CD8-positive, alpha-beta memory T cell (primary cell): ENCODE results near the gene PAF1. TPM values are rescaled to one million over a fixed set of nuclear protein-coding genes. Genes with fewer than 3 reads are reported as not detected.
A peak's percentile ranks its signal among the peaks of the same experiment; 100 is the strongest.

Source experiments
- CTCF ChIA-PET: fragments of 350-600 bp; sonication (Branson Sonifier 250); formaldehyde crosslinking; loops from one replicate; lab custom pipeline; 2021; ENCODE audit warnings: antibody characterized with exemption; lab: Charles Lee
- POLR2A ChIA-PET: fragments of 350-600 bp; sonication (Branson Sonifier 250); formaldehyde crosslinking; loops from one replicate; lab custom pipeline; 2021; ENCODE audit warnings: antibody characterized with exemption; lab: Charles Lee
- DNase-seq, 5 donors: peaks; one replicate each; pipeline versions ENCODE4 v3.0.0 to v3.0.0-alpha.2; 2020 to 2022; ENCODE audit warnings: mixed read lengths in 1 of 5
- H3K27ac ChIP-seq: one replicate; pipeline ENCODE4 v1.7.0; 2013; ENCODE audit warnings: low read depth, mild to moderate bottlenecking, low read length, moderate library complexity
- H3K27me3 ChIP-seq: 2 replicates; pipeline ENCODE4 v1.7.0; 2013; ENCODE audit warnings: low read length, mild to moderate bottlenecking; ENCODE audit not compliant: insufficient read depth, poor library complexity, severe bottlenecking
- H3K36me3 ChIP-seq: 2 replicates; pipeline ENCODE4 v1.7.0; 2013; ENCODE audit warnings: mild to moderate bottlenecking, low read length, moderate library complexity; ENCODE audit not compliant: insufficient read depth
- H3K4me1 ChIP-seq: 2 replicates; pipeline ENCODE4 v1.7.0; 2013; ENCODE audit warnings: mild to moderate bottlenecking, low read length, moderate library complexity; ENCODE audit not compliant: insufficient read depth
- H3K4me3 ChIP-seq: 2 replicates; pipeline ENCODE4 v1.7.0; 2013; ENCODE audit warnings: mild to moderate bottlenecking, low read length
- H3K9me3 ChIP-seq: 2 replicates; pipeline ENCODE4 v1.7.0; 2013; ENCODE audit warnings: mild to moderate bottlenecking, low read length
- H3K27ac Mint-ChIP-seq, 8 donors: one replicate each; pipeline ENCODE4 v1.8.0; 2020 to 2021; ENCODE audit warnings: mixed read lengths in 8 of 8, mild to moderate bottlenecking in 6 of 8, inconsistent platforms in 3 of 8, moderate library complexity in 3 of 8
- H3K27me3 Mint-ChIP-seq, 2 donors: one replicate each; pipeline ENCODE4 v1.8.0; 2020 to 2021; ENCODE audit warnings: mixed read lengths in 2 of 2, mild to moderate bottlenecking in 1 of 2, moderate library complexity in 1 of 2
- H3K36me3 Mint-ChIP-seq, 3 donors: one replicate each; pipeline ENCODE4 v1.8.0; 2020 to 2021; ENCODE audit warnings: mixed read lengths in 3 of 3, inconsistent platforms in 1 of 3, mild to moderate bottlenecking in 1 of 3
- H3K4me1 Mint-ChIP-seq, 3 donors: one replicate each; pipeline ENCODE4 v1.8.0; 2020 to 2021; ENCODE audit warnings: mixed read lengths in 3 of 3, inconsistent platforms in 1 of 3, mild to moderate bottlenecking in 1 of 3
- H3K4me3 Mint-ChIP-seq, 7 donors: one replicate each; pipeline ENCODE4 v1.8.0; 2020 to 2021; ENCODE audit warnings: mixed read lengths in 7 of 7, mild to moderate bottlenecking in 6 of 7, moderate library complexity in 4 of 7, inconsistent platforms in 2 of 7
- H3K9me3 Mint-ChIP-seq, 5 donors: one replicate each; pipeline ENCODE4 v1.8.0; 2020 to 2022; ENCODE audit warnings: mixed read lengths in 5 of 5, mild to moderate bottlenecking in 3 of 5, moderate library complexity in 2 of 5, inconsistent platforms in 1 of 5
- polyA plus RNA-seq: library from polyadenylated mRNA; unstranded; fragments of 300-500 nt; fragmentation: Illumina TruSeq; gene quantifications from one replicate; pipeline ENCODE4 v1.2.3, GENCODE V29; 2021
- total RNA-seq, 2 experiments: library from RNA; stranded (reverse); gene quantifications; one replicate each; pipeline ENCODE4 v1.2.3, GENCODE V29; 2021

PAF1 gene
- 10 to 100 TPM; 44.6 to 46.9 TPM for total RNA-seq
- 50.2 TPM for polyA plus RNA-seq

DNA sequence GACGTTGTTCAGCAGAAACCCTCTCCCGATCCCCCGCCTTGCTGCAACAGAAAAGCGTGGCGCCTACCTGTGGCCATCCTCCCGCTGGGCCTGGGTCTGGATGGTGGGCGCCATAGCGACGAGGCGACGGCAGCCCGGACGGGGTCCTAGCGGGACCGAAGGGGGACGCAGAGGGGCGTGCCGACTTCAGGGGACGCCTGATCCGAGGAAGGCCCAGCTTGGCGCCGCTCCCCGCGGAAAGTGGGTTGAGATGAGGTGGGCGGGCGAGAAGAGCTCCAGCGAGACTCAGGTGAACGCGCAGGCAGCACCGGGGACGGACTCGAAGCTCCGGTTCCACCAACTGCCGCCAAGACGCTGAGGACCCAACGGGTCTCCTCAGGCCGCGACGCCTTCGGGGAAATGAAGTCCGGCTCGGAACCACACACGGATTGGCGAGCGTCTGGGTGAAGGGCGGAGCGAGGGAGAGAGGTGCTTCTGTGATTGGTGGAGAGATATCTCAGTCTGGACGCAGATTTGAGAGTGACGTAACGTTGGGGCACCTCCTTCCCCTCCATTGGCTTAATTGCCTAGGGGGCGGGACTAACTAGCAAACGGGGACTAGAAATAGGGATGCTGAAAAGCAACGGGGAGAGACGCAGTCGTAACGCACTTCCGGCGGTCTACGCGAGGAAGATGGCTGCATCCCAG is at the start of gene PAF1, which contains the start of gene MED29:
TSS of gene PAF1 (minus strand) at position 356 of the 687 bp plus-strand sequence. CDS start at position 114, 242 bp downstream.
TSS of gene MED29 (plus strand) at position 628 of the 687 bp plus-strand sequence. CDS start at position 673, 45 bp downstream.
- H3K36me3 ChIP-seq: peaks cover 41% of the 10 kb centered on the region
- Mint-ChIP-seq H3K4me1 (peaks cover 34 to 48% (median 42%) of the 10 kb centered on the region in 3 donors), H3K4me3 (peak within 1 kb of the TSS; percentile 88 to 96 (median 95)), H3K27ac (peak within 1 kb of the TSS; percentile 95 to 100 (median 99)), H3K36me3 (peaks cover 5 to 76% (median 25%) of the 10 kb centered on the region in 3 donors), H3K9me3 (no peaks in the 10 kb centered on the region), H3K27me3 (peaks cover 0 to 2% of the 10 kb centered on the region in 2 donors)
- DNase-seq: peak; percentile 92 to 99 (median 98)
- POLR2A ChIA-PET: interaction anchor here (0.5 to 2.8 kb wide), 12 partner anchors 11 to 834 kb away, joined by 3 to 34 read pairs (median 10); partner anchors contain the start of genes EID2B, GMFG, PLEKHG2 and RPS16
- H3K4me1 ChIP-seq: peaks cover 20% of the 10 kb centered on the region
- peak within 1 kb of the TSS; percentile 99 for H3K27ac ChIP-seq
- H3K27me3 ChIP-seq: no peaks in the 10 kb centered on the region
- H3K9me3 ChIP-seq: no peaks in the 10 kb centered on the region
- H3K4me3 ChIP-seq: peak within 1 kb of the TSS; percentile 96
- CTCF ChIA-PET: interaction anchor here (0.6 to 2.8 kb wide), 8 partner anchors 10 to 142 kb away, joined by 3 to 27 read pairs (median 6); partner anchors contain the start of genes EID2B, PLEKHG2, RPS16 and SAMD4B

DNA sequence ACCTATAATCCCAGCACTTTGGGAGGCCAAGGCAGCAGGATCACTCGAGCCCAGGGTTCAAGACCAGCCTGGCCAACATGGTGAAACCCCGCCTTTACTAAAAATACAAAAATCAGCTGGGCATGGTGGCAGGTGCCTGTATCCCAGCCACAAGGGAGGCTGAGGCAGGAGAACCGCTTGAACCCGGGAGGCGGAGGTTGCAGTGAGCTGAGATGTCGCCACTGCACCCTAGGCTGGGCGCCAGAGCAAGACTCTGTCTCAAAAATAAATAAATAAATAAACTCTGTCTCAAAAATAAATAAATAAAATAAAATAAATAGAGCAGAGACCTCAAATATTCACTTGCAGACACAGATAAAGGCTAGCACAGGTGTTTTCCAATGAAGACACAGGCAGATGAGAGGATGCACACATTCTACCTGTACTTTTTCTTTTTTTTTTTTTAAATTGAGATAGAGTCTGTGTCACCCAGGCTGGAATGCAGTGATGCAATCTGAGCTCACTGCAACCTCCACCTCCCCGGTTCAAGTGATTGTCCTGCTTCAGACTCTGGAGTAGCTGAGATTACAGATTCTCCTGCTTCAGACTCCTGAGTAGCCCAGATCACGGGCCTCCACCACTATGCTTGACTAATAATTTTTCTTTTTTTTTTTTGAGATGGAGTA is 47.5 kb upstream of the PAF1 start:
- no peaks in the 10 kb centered on the region for H3K9me3 ChIP-seq
- Mint-ChIP-seq H3K27me3 (peaks cover 0 to 8% of the 10 kb centered on the region in 2 donors), H3K4me1 (peaks cover 30 to 40% (median 32%) of the 10 kb centered on the region in 3 donors), H3K27ac (no peak overlapping the region), H3K9me3 (peaks cover 0 to 2% (median 0%) of the 10 kb centered on the region in 5 donors), H3K36me3 (peaks cover 6 to 24% (median 9%) of the 10 kb centered on the region in 3 donors), H3K4me3 (peak overlapping the region in 1 of 7 donors; percentile 24)
- CTCF ChIA-PET: no interaction called here
- peaks cover 28% of the 10 kb centered on the region for H3K4me1 ChIP-seq
- peaks cover 15% of the 10 kb centered on the region for H3K36me3 ChIP-seq
- DNase-seq: no peak
- no peaks in the 10 kb centered on the region for H3K27me3 ChIP-seq
- no peak overlapping the region for H3K4me3 ChIP-seq
- POLR2A ChIA-PET: no interaction called here
- no peak overlapping the region for H3K27ac ChIP-seq

DNA sequence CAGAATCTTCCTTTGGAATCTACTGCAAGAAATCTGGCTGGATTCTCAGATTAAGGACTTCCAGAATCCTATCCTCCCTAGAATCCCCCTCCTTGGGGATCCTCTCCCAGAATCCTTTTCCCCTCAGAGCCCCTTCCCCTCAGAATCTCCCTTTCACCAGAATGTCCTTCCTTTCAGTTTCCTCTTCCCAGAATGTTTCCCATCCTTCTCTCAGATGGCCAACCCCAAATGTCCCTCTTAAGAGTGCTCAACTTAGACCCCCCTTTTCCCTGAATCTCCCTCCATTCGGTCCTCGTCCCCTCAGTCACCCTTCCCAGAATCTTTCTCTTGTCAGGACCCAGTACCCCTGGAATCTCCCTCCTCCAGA is 45.4 kb upstream of the PAF1 start:
- no peaks in the 10 kb centered on the region for H3K9me3 ChIP-seq
- H3K36me3 ChIP-seq: peaks cover 27% of the 10 kb centered on the region
- peak overlapping the region; percentile 96 for H3K27ac ChIP-seq
- peak overlapping the region; percentile 97 to 100 (median 99) for H3K4me3 Mint-ChIP-seq
- POLR2A ChIA-PET: interaction anchor here (0.9 to 2.7 kb wide), 20 partner anchors 8 to 1362 kb away, joined by 3 to 82 read pairs (median 8); partner anchors contain the start of genes DYRK1B, EGLN2, EID2B and GMFG
- H3K27me3 Mint-ChIP-seq: peaks cover 0 to 10% of the 10 kb centered on the region in 2 donors
- CTCF ChIA-PET: interaction anchor here (1.0 to 2.0 kb wide), 12 partner anchors 8 to 97 kb away, joined by 3 to 25 read pairs (median 6); partner anchors contain the start of genes EID2B, MED29, PAF1 and PLEKHG2
- H3K27me3 ChIP-seq: no peaks in the 10 kb centered on the region
- peaks cover 35 to 51% (median 35%) of the 10 kb centered on the region in 3 donors for H3K4me1 Mint-ChIP-seq
- H3K4me3 ChIP-seq: peak overlapping the region; percentile 79
- H3K27ac Mint-ChIP-seq: peak overlapping the region; percentile 96 to 100 (median 99)
- H3K9me3 Mint-ChIP-seq: peaks cover 0 to 2% (median 0%) of the 10 kb centered on the region in 5 donors
- peaks cover 6 to 37% (median 13%) of the 10 kb centered on the region in 3 donors for H3K36me3 Mint-ChIP-seq
- H3K4me1 ChIP-seq: peaks cover 28% of the 10 kb centered on the region
- DNase-seq: no peak

DNA sequence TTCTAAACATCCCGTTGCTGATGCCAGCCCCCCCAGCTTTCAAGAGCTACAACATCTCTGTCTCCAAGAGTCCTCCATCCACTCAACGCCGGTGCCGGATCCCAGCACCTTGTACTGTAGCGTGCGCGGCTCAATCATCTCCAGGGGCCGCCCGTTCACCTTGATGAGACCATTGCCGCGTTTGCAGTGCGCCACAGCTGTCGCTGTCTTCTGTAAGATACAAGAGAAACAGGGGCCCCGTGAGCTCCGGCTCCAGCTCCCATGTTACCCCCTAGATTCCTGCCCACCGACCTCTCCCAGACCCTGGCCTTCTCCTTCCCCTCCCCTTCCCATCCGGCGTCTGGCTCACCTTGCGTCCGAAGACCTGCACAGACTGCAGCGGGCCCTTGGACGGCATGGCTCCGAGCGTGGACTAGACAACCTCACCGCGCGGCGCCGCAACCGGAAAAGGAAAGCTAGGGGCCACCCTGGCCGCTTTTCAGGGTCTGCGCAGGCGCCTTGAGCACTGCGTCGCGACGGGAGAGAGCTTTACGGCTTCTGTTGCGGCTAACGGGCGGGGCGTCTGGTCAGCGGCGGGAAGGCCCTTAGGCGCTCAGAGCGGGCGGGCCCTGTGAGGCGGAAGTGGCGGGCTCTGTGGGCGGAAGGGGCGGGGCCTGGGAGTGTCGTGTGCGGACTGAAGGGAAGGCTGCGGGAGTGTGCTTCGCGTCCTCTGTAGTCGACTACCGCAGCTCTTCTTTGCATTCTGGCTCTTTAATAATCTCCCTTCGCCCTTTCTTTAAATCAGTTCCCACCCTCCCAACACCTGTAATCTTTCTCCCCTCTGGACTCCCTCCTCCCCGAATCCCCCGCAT is 44.8 kb upstream of the PAF1 start, which contains the start of gene RPS16:
TSS of gene RPS16 (minus strand) at position 451 of the 851 bp plus-strand sequence. CDS start at position 397, 54 bp downstream.
- peaks cover 27% of the 10 kb centered on the region for H3K36me3 ChIP-seq
- Mint-ChIP-seq H3K27ac (peak within 1 kb of the TSS; percentile 96 to 100 (median 99)), H3K36me3 (peaks cover 6 to 43% (median 13%) of the 10 kb centered on the region in 3 donors), H3K9me3 (peaks cover 0 to 2% (median 0%) of the 10 kb centered on the region in 5 donors), H3K4me3 (peak within 1 kb of the TSS; percentile 97 to 100 (median 99)), H3K4me1 (peaks cover 38 to 58% (median 39%) of the 10 kb centered on the region in 3 donors), H3K27me3 (peaks cover 0 to 10% of the 10 kb centered on the region in 2 donors)
- peak within 1 kb of the TSS; percentile 96 for H3K27ac ChIP-seq
- H3K4me3 ChIP-seq: peak within 1 kb of the TSS; percentile 91
- peak; percentile 98 to 100 (median 98) for DNase-seq
- ChIA-PET POLR2A (interaction anchor here (0.5 to 2.7 kb wide), 25 partner anchors 8 to 1363 kb away, joined by 3 to 82 read pairs (median 6); partner anchors contain the start of genes DYRK1B, EGLN2, EID2B and GMFG), CTCF (interaction anchor here (1.0 to 2.0 kb wide), 14 partner anchors 9 to 104 kb away, joined by 3 to 25 read pairs (median 6); partner anchors contain the start of genes EID2B, MED29, PAF1 and PLEKHG2)
- H3K9me3 ChIP-seq: no peaks in the 10 kb centered on the region
- peaks cover 28% of the 10 kb centered on the region for H3K4me1 ChIP-seq
- H3K27me3 ChIP-seq: no peaks in the 10 kb centered on the region

DNA sequence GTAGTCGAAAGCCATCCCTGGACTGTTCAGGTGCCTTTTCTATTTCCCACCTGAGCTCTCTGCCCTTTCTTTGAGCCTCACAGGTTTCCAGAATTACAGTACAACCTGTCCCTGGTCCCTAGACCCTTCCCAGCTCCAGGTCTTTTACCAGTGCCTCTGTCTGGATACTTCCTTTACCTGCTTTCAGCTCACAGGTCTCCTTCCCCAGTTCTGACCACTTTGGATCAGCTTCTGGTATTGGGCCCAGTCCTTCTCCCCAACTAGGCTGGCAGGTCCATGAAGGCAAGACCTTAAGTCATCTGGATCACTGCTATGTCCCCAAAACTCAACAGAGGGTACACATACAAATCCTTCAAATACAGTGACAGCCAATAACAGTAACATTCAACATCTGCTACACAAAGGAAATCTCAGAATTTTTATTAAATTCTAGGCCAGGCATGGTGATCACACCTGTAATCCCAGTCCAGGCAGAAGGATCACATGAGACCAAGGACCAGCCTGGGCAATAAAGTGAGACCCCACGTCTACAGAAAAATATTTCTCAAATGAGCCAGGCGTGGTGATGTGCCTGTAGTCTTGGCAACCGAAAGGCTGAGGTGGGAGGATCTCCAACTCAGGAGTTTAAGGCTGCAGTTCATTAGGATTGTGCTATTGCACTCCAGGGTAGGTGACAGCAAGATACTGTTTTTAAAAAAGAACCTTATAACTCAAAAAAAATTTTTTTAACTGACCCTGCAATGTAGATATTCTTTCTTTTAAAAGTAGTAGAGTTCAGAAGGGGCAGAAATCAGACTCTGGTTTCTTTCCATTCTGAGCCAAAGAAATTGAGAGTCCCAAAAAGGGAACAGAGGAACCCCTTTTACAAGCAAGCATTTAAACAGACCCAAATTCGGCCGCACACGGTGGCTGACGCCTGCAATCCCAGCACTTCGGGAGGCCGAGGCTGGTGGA is 43.5 kb upstream of the PAF1 start:
- Histone ChIP-seq H3K27me3 (no peaks in the 10 kb centered on the region), H3K36me3 (peaks cover 27% of the 10 kb centered on the region), H3K4me3 (peak overlapping the region; percentile 91), H3K9me3 (no peaks in the 10 kb centered on the region), H3K27ac (peak overlapping the region; percentile 96), H3K4me1 (peaks cover 28% of the 10 kb centered on the region)
- no peak for DNase-seq
- Mint-ChIP-seq H3K4me1 (peaks cover 39 to 58% (median 44%) of the 10 kb centered on the region in 3 donors), H3K27ac (peak overlapping the region; percentile 27 to 100 (median 96)), H3K9me3 (peaks cover 0 to 2% (median 0%) of the 10 kb centered on the region in 5 donors), H3K36me3 (peaks cover 6 to 45% (median 13%) of the 10 kb centered on the region in 3 donors), H3K4me3 (peak overlapping the region; percentile 70 to 100 (median 99)), H3K27me3 (peaks cover 0 to 8% of the 10 kb centered on the region in 2 donors)
- CTCF ChIA-PET: interaction anchor here (1.0 to 2.0 kb wide), 12 partner anchors 8 to 105 kb away, joined by 3 to 25 read pairs (median 6); partner anchors contain the start of genes EID2B, MED29, PAF1 and PLEKHG2
- POLR2A ChIA-PET: interaction anchor here (1.2 to 2.7 kb wide), 15 partner anchors 8 to 98 kb away, joined by 3 to 82 read pairs (median 9); partner anchors contain the start of genes GMFG, MED29, PAF1 and PLEKHG2

DNA sequence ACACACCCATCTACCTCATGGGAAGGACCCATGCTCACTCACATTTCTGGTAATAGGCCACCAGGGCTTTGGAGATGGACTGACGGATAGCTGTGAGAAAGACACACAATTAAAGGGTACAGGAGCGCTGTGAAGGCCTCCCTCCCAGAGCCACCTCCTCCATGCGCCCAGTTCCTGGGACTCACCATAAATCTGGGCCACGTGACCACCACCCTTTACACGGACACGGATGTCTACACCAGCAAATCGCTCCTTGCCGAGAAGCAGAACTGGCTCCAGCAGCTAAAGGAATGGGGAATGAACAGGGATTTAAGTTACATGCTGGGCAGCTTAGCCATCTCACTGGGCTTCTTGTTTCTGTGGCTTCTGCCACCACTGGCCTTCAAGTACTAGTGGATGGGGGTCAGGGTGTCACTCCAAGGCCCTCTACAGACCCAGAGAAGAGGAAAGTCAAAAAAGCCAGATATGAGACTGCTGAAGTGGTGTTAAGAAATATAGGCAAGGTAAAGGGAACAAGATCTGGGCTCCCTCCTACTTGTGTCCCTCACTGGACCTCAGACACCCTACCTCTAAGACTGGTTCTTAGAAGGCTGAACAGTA is 42.7 kb upstream of the PAF1 start:
- peaks cover 39 to 58% (median 44%) of the 10 kb centered on the region in 3 donors for H3K4me1 Mint-ChIP-seq
- DNase-seq: no peak
- CTCF ChIA-PET: interaction anchor here (1.2 to 1.5 kb wide), 2 partner anchors 29 to 36 kb away, joined by 3 read pairs; no protein-coding TSS in a partner anchor
- Histone ChIP-seq H3K27ac (no peak overlapping the region), H3K27me3 (no peaks in the 10 kb centered on the region), H3K36me3 (peaks cover 27% of the 10 kb centered on the region), H3K9me3 (no peaks in the 10 kb centered on the region), H3K4me1 (peaks cover 28% of the 10 kb centered on the region), H3K4me3 (no peak overlapping the region)
- peaks cover 6 to 45% (median 13%) of the 10 kb centered on the region in 3 donors for H3K36me3 Mint-ChIP-seq
- POLR2A ChIA-PET: interaction anchor here (0.6 to 2.7 kb wide), 5 partner anchors 12 to 124 kb away, joined by 3 to 19 read pairs (median 3); partner anchors contain the start of genes PLEKHG2 and SUPT5H
- H3K9me3 Mint-ChIP-seq: peaks cover 0 to 2% (median 0%) of the 10 kb centered on the region in 5 donors
- H3K27ac Mint-ChIP-seq: peak overlapping the region; percentile 27 to 99 (median 74)
- peaks cover 0 to 8% of the 10 kb centered on the region in 2 donors for H3K27me3 Mint-ChIP-seq
- peak overlapping the region; percentile 41 to 100 (median 70) for H3K4me3 Mint-ChIP-seq
